GM12878 (cell line): ENCODE results near the gene KCTD14. TPM values are rescaled to one million over a fixed set of nuclear protein-coding genes. Genes with fewer than 3 reads are reported as not detected.

Source experiments
- ATAC-seq: fragments of 200-7000 bp; cut with Tn5 transposase; 3 replicates; pipeline ENCODE4 v1.9.1; 2020; ENCODE audit warnings: mild to moderate bottlenecking, moderate library complexity
- BruUV-seq: library from RNA; stranded (reverse); fragments of 400-500 nt; replicated peaks from 2 replicates; lab custom pipeline; 2021; lab: Mats Ljungman, UMichigan
- CTCF ChIA-PET: fragments of 300-600 bp; sonication (Branson Sonifier 250); formaldehyde crosslinking; extraction: SDS; loops from one replicate; lab custom pipeline; 2021; ENCODE audit warnings: inconsistent platforms; lab: Yijun Ruan, JAX
- POLR2A ChIA-PET: fragments of 350-600 bp; formaldehyde crosslinking; extraction: SDS; loops from one replicate; lab custom pipeline; 2021; ENCODE audit warnings: inconsistent platforms; lab: Charles Lee
- RAD21 ChIA-PET: fragments of 300-600 bp; sonication (Branson Sonifier 250); formaldehyde crosslinking; loops from one replicate; lab custom pipeline; 2023; ENCODE audit warnings: antibody characterized with exemption; ENCODE audit not compliant: unreplicated experiment; lab: Charles Lee
- SMC1A ChIA-PET: fragments of 300-600 bp; sonication (Branson Sonifier 250); formaldehyde crosslinking; loops from one replicate; lab custom pipeline; 2023; ENCODE audit not compliant: unreplicated experiment, uncharacterized antibody; lab: Charles Lee
- DNase-seq: peaks from one replicate; pipeline ENCODE4 v3.0.0-alpha.2; 2011; ENCODE audit warnings: low read depth, low spot score
- FAIRE-seq: peaks from 3 replicates; lab custom pipeline; 2011; peaks lifted over from hg19 to GRCh38; lab: Jason Lieb, UNC
- H2AFZ ChIP-seq: 2 replicates; pipeline ENCODE4 v1.6.0; 2011; ENCODE audit warnings: low read depth, low read length, control low read depth; ENCODE audit not compliant: control insufficient read depth
- H3K27ac ChIP-seq: 2 replicates; pipeline ENCODE4 v1.5.1; 2011; ENCODE audit warnings: control low read depth; ENCODE audit not compliant: control insufficient read depth, insufficient read depth
- H3K27me3 ChIP-seq, 2 experiments: replicated peaks in 1 of 2; 2 replicates each; pipeline versions ENCODE4 v1.6.0 to v1.6.1; 2011; ENCODE audit warnings: low read length in 1 of 2; ENCODE audit not compliant: control insufficient read depth in 2 of 2, insufficient read depth in 2 of 2
- H3K36me3 ChIP-seq, 2 experiments: 2 replicates each; pipeline ENCODE4 v1.5.1; 2011; ENCODE audit warnings: low read length in 1 of 2; ENCODE audit not compliant: control insufficient read depth in 2 of 2, insufficient read depth in 2 of 2
- H3K4me1 ChIP-seq: 2 replicates; pipeline ENCODE4 v1.6.1; 2011; ENCODE audit warnings: mild to moderate bottlenecking, low read length, moderate library complexity, mixed read lengths; ENCODE audit not compliant: control insufficient read depth, insufficient read depth
- H3K4me2 ChIP-seq: 2 replicates; pipeline ENCODE4 v1.6.0; 2011; ENCODE audit warnings: control low read depth; ENCODE audit not compliant: control insufficient read depth, insufficient read depth
- H3K4me3 ChIP-seq: fragments of 200-600 bp; sonication (generic); 2 replicates; pipeline ENCODE4 v1.5.1; 2016
- H3K79me2 ChIP-seq: 2 replicates; pipeline ENCODE4 v1.6.0; 2011; ENCODE audit warnings: low read length; ENCODE audit not compliant: control insufficient read depth, insufficient read depth
- H3K9ac ChIP-seq: 2 replicates; pipeline ENCODE4 v1.8.0; 2011; ENCODE audit warnings: low read length, control low read depth, mixed read lengths; ENCODE audit not compliant: control insufficient read depth, insufficient read depth
- H3K9me3 ChIP-seq: replicated peaks from 3 replicates; pipeline ENCODE4 v1.5.1; 2011; ENCODE audit warnings: mild to moderate bottlenecking, low read length; ENCODE audit not compliant: control insufficient read depth, insufficient read depth
- H4K20me1 ChIP-seq: 2 replicates; pipeline ENCODE4 v1.6.0; 2011; ENCODE audit not compliant: control insufficient read depth, insufficient read depth
- BCL11A ChIP-seq: IDR thresholded peaks from 2 replicates; pipeline ENCODE4 v1.6.1; 2011; ENCODE audit warnings: low read depth, low read length
- EGR1 ChIP-seq, 2 experiments: IDR thresholded peaks; 1 replicate in 1 of 2; 2 replicates in 1 of 2; pipeline ENCODE4 v1.6.1; 2011 to 2012; ENCODE audit warnings: low read depth in 2 of 2, low read length in 2 of 2, borderline replicate concordance in 1 of 2, mild to moderate bottlenecking in 1 of 2, moderate library complexity in 1 of 2
- ELK1 ChIP-seq: IDR thresholded peaks from 2 replicates; pipeline ENCODE4 v1.6.1; 2012; ENCODE audit warnings: low read depth, low read length, improper control_type of control experiment
- FOXM1 ChIP-seq: IDR thresholded peaks from 2 replicates; pipeline ENCODE4 v1.6.1; 2012; ENCODE audit warnings: low read depth, mild to moderate bottlenecking, inconsistent platforms, low read length, moderate library complexity
- IKZF1 ChIP-seq: fragments of 450-650 bp; conservative IDR thresholded peaks from 2 replicates; pipeline ENCODE4 v1.6.1; 2017; ENCODE audit warnings: antibody characterized with exemption, mild to moderate bottlenecking
- KAT2A ChIP-seq: conservative IDR thresholded peaks from 2 replicates; pipeline ENCODE4 v1.6.1; 2011; ENCODE audit warnings: low read depth, low read length; ENCODE audit not compliant: control insufficient read depth
- KDM1A ChIP-seq: fragments of 200-600 bp; sonication (generic); IDR thresholded peaks from 2 replicates; pipeline ENCODE4 v1.6.1; 2016; ENCODE audit warnings: borderline replicate concordance
- MAX ChIP-seq: IDR thresholded peaks from 2 replicates; pipeline ENCODE4 v1.6.1; 2012; ENCODE audit warnings: low read depth, low read length, improper control_type of control experiment
- MYC ChIP-seq: IDR thresholded peaks from 2 replicates; pipeline ENCODE4 v1.6.1; 2011; ENCODE audit warnings: mild to moderate bottlenecking, low read length, moderate library complexity, inconsistent platforms; ENCODE audit not compliant: insufficient read depth, insufficient replicate concordance, insufficient read length, severe bottlenecking
- NFXL1 ChIP-seq: fragments of 450-650 bp; IDR thresholded peaks from 2 replicates; pipeline ENCODE4 v1.6.1; 2017; ENCODE audit warnings: antibody characterized with exemption, mild to moderate bottlenecking, borderline replicate concordance
- NFYA ChIP-seq: IDR thresholded peaks from 2 replicates; pipeline ENCODE4 v1.6.1; 2011; ENCODE audit warnings: low read depth, mild to moderate bottlenecking, low read length, improper control_type of control experiment, borderline replicate concordance
- SMAD5 ChIP-seq: IDR thresholded peaks from 2 replicates; pipeline ENCODE4 v1.6.1; 2016; ENCODE audit warnings: antibody characterized with exemption, low read depth
- SP1 ChIP-seq: IDR thresholded peaks from one replicate; pipeline ENCODE4 v1.6.1; 2011; ENCODE audit warnings: low read depth, low read length
- SPI1 ChIP-seq: IDR thresholded peaks from 2 replicates; pipeline ENCODE4 v1.6.1; 2011; ENCODE audit warnings: low read depth, mild to moderate bottlenecking, low read length, moderate library complexity, borderline replicate concordance; ENCODE audit not compliant: insufficient read depth
- SREBF2 ChIP-seq: IDR thresholded peaks from 2 replicates; pipeline ENCODE4 v1.6.1; 2012; ENCODE audit warnings: mild to moderate bottlenecking, low read length
- STAT1 ChIP-seq: fragments of 450-650 bp; conservative IDR thresholded peaks from 2 replicates; pipeline ENCODE4 v1.6.1; 2014; ENCODE audit warnings: antibody characterized with exemption, mild to moderate bottlenecking
- TCF12 ChIP-seq: IDR thresholded peaks from 2 replicates; pipeline ENCODE4 v1.6.1; 2011; ENCODE audit warnings: low read depth, mild to moderate bottlenecking, low read length
- YBX1 ChIP-seq: fragments of 450-650 bp; IDR thresholded peaks from 2 replicates; pipeline ENCODE4 v1.6.1; 2016; ENCODE audit warnings: antibody characterized with exemption
- ZNF207 ChIP-seq: fragments of 450-650 bp; IDR thresholded peaks from 2 replicates; pipeline ENCODE4 v1.6.1; 2014; ENCODE audit warnings: antibody characterized with exemption, mild to moderate bottlenecking, borderline replicate concordance
- ZNF24 ChIP-seq: fragments of 450-650 bp; IDR thresholded peaks from 2 replicates; pipeline ENCODE4 v1.6.1; 2017; ENCODE audit warnings: antibody characterized with exemption, mild to moderate bottlenecking
- WGBS: methylation state at CpG from one replicate; pipeline ENCODE4 v1.1.6; 2016; ENCODE audit warnings: low lambda C conversion rate; ENCODE audit not compliant: insufficient replicate concordance, insufficient coverage; ENCODE audit errors: missing lambda C conversion rate; 5-methylcytosine and 5-hydroxymethylcytosine counted together
- in situ Hi-C: fragments of 300-500 bp; cut with MboI; formaldehyde crosslinking; loops from 9 replicates; pipeline ENCODE4 v1.14.3; 2018; ENCODE audit warnings: mixed read lengths
- intact Hi-C: fragments of 100-400 bp; cut with micrococcal nuclease; formaldehyde crosslinking; loops from one replicate; pipeline ENCODE4 v1.14.2; 2022; ENCODE audit not compliant: unreplicated experiment
- polyA plus RNA-seq, 11 experiments: library from polyadenylated mRNA; depleted of rRNA in 4 of 11; unstranded in 6 of 11; stranded (reverse) in 5 of 11; fragments of >200 nt; fragmentation: Nextera tagmentation in 4 of 11; fragmentation: Illumina TruSeq in 1 of 11; extraction: Ambion mirVana in 4 of 11; extraction: Trizol in 1 of 11; gene quantifications; 1 replicate in 1 of 11; 2 replicates in 10 of 11; pipeline versions ENCODE4 v1.2.1 to v1.2.3, GENCODE V29; 2011 to 2016; ENCODE audit warnings: inconsistent platforms in 2 of 11, missing spikeins in 2 of 11, low read depth in 1 of 11
- total RNA-seq, 4 experiments: library from RNA; depleted of rRNA in 3 of 4; stranded (reverse); fragments of >200 nt in 3 of 4; fragmentation: Illumina TruSeq in 1 of 4; extraction: Trizol in 1 of 4; gene quantifications; 2 replicates each; pipeline versions ENCODE4 v1.2.1 to v1.2.3, GENCODE V29; 2013 to 2021

The KCTD14 gene
- total and polyA plus RNA-seq, 10 of the 15 experiments (the other 5 are each of a cell fraction or from before 2014, with no cell fraction given), result 0.11 to 0.63 (median 0.48) TPM

GRCh38 chr11:77994434-77995362, 28.4 kb downstream of the KCTD14 start, which contains the start of gene INTS4:
Gene INTS4, minus strand, starts transcription at chr11:77994668. Its CDS starts 25 bp downstream, at chr11:77994643.
- POLR2A ChIA-PET, result interaction anchor here (0.8 to 1.5 kb wide), 18 partner anchors 10 to 210 kb away, joined by 3 to 8 read pairs (median 3); partner anchors contain the start of genes ALG8, NDUFC2 and RSF1
- Histone ChIP-seq H3K4me1 (peaks cover 3% of the 10 kb centered on the region; the same call in 1 of the 2 replicates), H3K4me3 (peak within 1 kb of the TSS; percentile 95), H3K27me3 (no peaks in the 10 kb centered on the region), H3K9ac (peak within 1 kb of the TSS; percentile 90), H2AFZ (peak within 1 kb of the TSS; percentile 94), H3K36me3 (peaks cover 0 to 4% of the 10 kb centered on the region in 2 experiments; a peak in 1 of 4 replicates), H4K20me1 (no peaks in the 10 kb centered on the region), H3K79me2 (peaks cover 20% of the 10 kb centered on the region), H3K27ac (peak within 1 kb of the TSS; percentile 77), H3K4me2 (peak within 1 kb of the TSS; percentile 93), H3K9me3 (no peaks in the 10 kb centered on the region)
- ATAC-seq, result peak; percentile 99
- RAD21 ChIA-PET, result interaction anchor here (0.6 to 1.9 kb wide), 17 partner anchors 14 to 1129 kb away, joined by 3 to 14 read pairs (median 4); partner anchors contain the start of genes ALG8 and KCTD21
- in situ Hi-C loops, result loop anchor here (5.0 kb wide), 1 partner anchor 177 kb away; no protein-coding TSS in a partner anchor
- no TSS peak for BruUV-seq
- intact Hi-C loops, result loop anchor here (2.0 to 10.0 kb wide), 2 partner anchors 174 to 190 kb away; partner anchors contain the start of genes AAMDC, KCTD21, RSF1 and USP35
- under 1% methylated on average over 44 of the region's 47 CpGs for WGBS
- SMC1A ChIA-PET, result interaction anchor here (0.6 to 1.7 kb wide), 18 partner anchors 13 to 840 kb away, joined by 3 to 8 read pairs (median 3); no protein-coding TSS in a partner anchor
- CTCF ChIA-PET, result interaction anchor here (0.6 to 1.7 kb wide), 20 partner anchors 13 to 1075 kb away, joined by 3 to 20 read pairs (median 3); no protein-coding TSS in a partner anchor
- DNase-seq, result peak; percentile 99
- peak; percentile 91 for FAIRE-seq
- TF ChIP-seq TCF12, result peak; percentile 14; the same call in 1 of the 2 replicates
- TF ChIP-seq SREBF2, result no peak
- peak; percentile 95 for TF ChIP-seq IKZF1
- peak; percentile 98 for TF ChIP-seq SP1
- no peak for TF ChIP-seq STAT1
- no peak for TF ChIP-seq ZNF207
- no peak for TF ChIP-seq MYC
- TF ChIP-seq ZNF24, result no peak
- peak in 1 of 2 experiments; percentile 91; a peak in 2 of 3 replicates for TF ChIP-seq EGR1 (IDR thresholded peaks at IDR 0.05; ENCODE audit: borderline replicate concordance in 1 of 2, low read depth in 2 of 2, low read length in 2 of 2)
- peak; percentile 85 for TF ChIP-seq ELK1
- TF ChIP-seq SPI1, result peak; percentile 72; the same call in 1 of the 2 replicates
- TF ChIP-seq FOXM1, result no peak
- TF ChIP-seq NFYA, result peak; percentile 76
- 0 out of 2 replicates have a peak, but pooled peaks have one; percentile 4 for TF ChIP-seq BCL11A
- TF ChIP-seq KAT2A, result no peak
- TF ChIP-seq SMAD5, result peak; percentile 75
- TF ChIP-seq KDM1A, result no peak
- TF ChIP-seq NFXL1, result no peak
- TF ChIP-seq YBX1, result no peak
- peak; percentile 43; the same call in 1 of the 2 replicates for TF ChIP-seq MAX
